ENCODE results near the gene SPTBN5.

SPTBN5 gene

GRCh38 chr15:41824062-41824745 is 69.6 kb downstream of the SPTBN5 start:
- no peak for DNase-seq (ENCODE audit: low read depth)

GRCh38 chr15:41823502-41823901 is 70.4 kb downstream of the SPTBN5 start:
- no peak for DNase-seq (ENCODE audit: low read depth)

- DNase-seq (ENCODE audit: low read depth) = no peak
Observed at GRCh38 chr15:41822957-41823356, 70.9 kb downstream of the SPTBN5 start.

- no peak for DNase-seq (ENCODE audit: low read depth)
Observed at GRCh38 chr15:41822471-41822870, 71.4 kb downstream of the SPTBN5 start.

- DNase-seq (ENCODE audit: low read depth) = no peak
Observed at GRCh38 chr15:41821831-41822230, 72.0 kb downstream of the SPTBN5 start.

GRCh38 chr15:41820791-41821423 is 72.9 kb downstream of the SPTBN5 start:
- DNase-seq (ENCODE audit: low read depth) = no peak

- DNase-seq (ENCODE audit: low read depth) = no peak
Observed at GRCh38 chr15:41819455-41820050, 74.3 kb downstream of the SPTBN5 start.

- DNase-seq (ENCODE audit: low read depth) = no peak
Observed at GRCh38 chr15:41817781-41818180, 76.1 kb downstream of the SPTBN5 start.

GRCh38 chr15:41817327-41817726 is 76.5 kb downstream of the SPTBN5 start:
- DNase-seq (ENCODE audit: low read depth) = no peak

- no peak for DNase-seq (ENCODE audit: low read depth)
Observed at GRCh38 chr15:41816788-41817187, 77.1 kb downstream of the SPTBN5 start.

- DNase-seq (ENCODE audit: low read depth) = no peak
Observed at GRCh38 chr15:41814534-41814933, 79.3 kb downstream of the SPTBN5 start.

- no peak for DNase-seq (ENCODE audit: low read depth)
Observed at GRCh38 chr15:41813426-41813825, 80.4 kb downstream of the SPTBN5 start.

GRCh38 chr15:41812820-41813375 is 81.0 kb downstream of the SPTBN5 start:
- no peak for DNase-seq (ENCODE audit: low read depth)

GRCh38 chr15:41811432-41812195 is 82.2 kb downstream of the SPTBN5 start:
- DNase-seq (ENCODE audit: low read depth) = peak; percentile 85

GRCh38 chr15:41810651-41811431 is 83.0 kb downstream of the SPTBN5 start:
- no peak for DNase-seq (ENCODE audit: low read depth)

- DNase-seq (ENCODE audit: low read depth) = no peak
Observed at GRCh38 chr15:41809526-41810220, 84.2 kb downstream of the SPTBN5 start.

GRCh38 chr15:41809121-41809520 is 84.7 kb downstream of the SPTBN5 start:
- DNase-seq (ENCODE audit: low read depth) = peak; percentile 54

GRCh38 chr15:41806291-41807181 is 87.3 kb downstream of the SPTBN5 start:
- peak; percentile 15 for DNase-seq (ENCODE audit: low read depth)

GRCh38 chr15:41805711-41806110 is 88.1 kb downstream of the SPTBN5 start:
- no peak for DNase-seq (ENCODE audit: low read depth)

Measured in EH (cell line).